HepG2 (cell line): ENCODE measurements around the gene ABCB6. TPM values are rescaled to one million over a fixed set of nuclear protein-coding genes. Genes with fewer than 3 reads are reported as not detected.

Source experiments
- CREM ChIP-seq, 2 experiments: sonication (generic) in 1 of 2; formaldehyde crosslinking in 1 of 2; IDR thresholded peaks; 2 replicates each; pipeline versions ENCODE4 v1.4.0 to v1.6.1; 2016 to 2020; ENCODE audit warnings: antibody characterized with exemption in 1 of 2, mild to moderate bottlenecking in 1 of 2, missing genetic modification reagents in 1 of 2
- GLI4 ChIP-seq: sonication (generic); formaldehyde crosslinking; IDR thresholded peaks from 2 replicates; pipeline ENCODE4 v1.5.1; 2020; ENCODE audit warnings: missing genetic modification reagents, mild to moderate bottlenecking, moderate library complexity, borderline replicate concordance
- JUNB ChIP-seq: sonication (generic); formaldehyde crosslinking; IDR thresholded peaks from 2 replicates; pipeline ENCODE4 v1.8.0; 2022; ENCODE audit warnings: missing genetic modification reagents, mild to moderate bottlenecking, borderline replicate concordance
- JUND ChIP-seq: sonication (generic); formaldehyde crosslinking; IDR thresholded peaks from 2 replicates; pipeline ENCODE4 v1.8.0; 2022; ENCODE audit warnings: mild to moderate bottlenecking, missing genetic modification reagents
- KDM3A ChIP-seq: IDR thresholded peaks from 2 replicates; pipeline ENCODE4 v1.6.1; 2018; ENCODE audit warnings: low read depth, missing compliant biosample characterization
- MAFK ChIP-seq, 2 experiments: IDR thresholded peaks in 1 of 2; conservative IDR thresholded peaks in 1 of 2; 2 replicates each; pipeline ENCODE4 v1.6.1; 2011; ENCODE audit warnings: improper control_type of control experiment in 2 of 2, low read length in 2 of 2
- NFYC ChIP-seq: IDR thresholded peaks from 2 replicates; pipeline ENCODE4 v1.6.1; 2016; ENCODE audit warnings: missing genetic modification reagents, missing compliant biosample characterization
- POLR2AphosphoS2 ChIP-seq: IDR thresholded peaks from 2 replicates; pipeline ENCODE4 v1.6.1; 2011; ENCODE audit warnings: low read depth, low read length, improper control_type of control experiment
- SOX5 ChIP-seq: IDR thresholded peaks from 2 replicates; pipeline ENCODE4 v1.6.1; 2016; ENCODE audit warnings: borderline replicate concordance
- TRIM24 ChIP-seq: sonication (generic); formaldehyde crosslinking; IDR thresholded peaks from 2 replicates; pipeline ENCODE4 v1.8.0; 2022; ENCODE audit warnings: mild to moderate bottlenecking, missing genetic modification reagents
- ZFP62 ChIP-seq: sonication (generic); formaldehyde crosslinking; IDR thresholded peaks from 2 replicates; pipeline ENCODE4 v1.4.0; 2020; ENCODE audit warnings: missing genetic modification reagents
- ZMYM3 ChIP-seq: sonication (generic); formaldehyde crosslinking; IDR thresholded peaks from 2 replicates; pipeline ENCODE4 v1.5.1; 2020; ENCODE audit warnings: mild to moderate bottlenecking, missing genetic modification reagents
- ZNF12 ChIP-seq: sonication (generic); formaldehyde crosslinking; IDR thresholded peaks from 2 replicates; pipeline ENCODE4 v1.5.0; 2020; ENCODE audit warnings: missing genetic modification reagents
- ZNF264 ChIP-seq: sonication (generic); formaldehyde crosslinking; IDR thresholded peaks from 2 replicates; pipeline ENCODE4 v1.4.0; 2020; ENCODE audit warnings: missing genetic modification reagents
- ZNF598 ChIP-seq: sonication (generic); formaldehyde crosslinking; IDR thresholded peaks from 2 replicates; pipeline ENCODE4 v1.5.1; 2020; ENCODE audit warnings: mild to moderate bottlenecking, missing genetic modification reagents, borderline replicate concordance
- ZNF607 ChIP-seq: sonication (generic); formaldehyde crosslinking; IDR thresholded peaks from 2 replicates; pipeline ENCODE4 v1.5.1; 2020; ENCODE audit warnings: missing genetic modification reagents, mild to moderate bottlenecking, borderline replicate concordance
- polyA plus RNA-seq, 8 experiments: library from polyadenylated mRNA; depleted of rRNA in 3 of 8; stranded (reverse) in 7 of 8; unstranded in 1 of 8; fragments of >200 nt; fragmentation: Illumina TruSeq in 4 of 8; extraction: Trizol in 4 of 8; gene quantifications; 2 replicates each; pipeline versions ENCODE4 v1.2.1 to v1.2.3, GENCODE V29; 2011 to 2016; ENCODE audit warnings: low read depth in 4 of 8, missing spikeins in 1 of 8, mixed read lengths in 1 of 8; ENCODE audit not compliant: insufficient read depth in 1 of 8
- total RNA-seq, 5 experiments: library from RNA; depleted of rRNA; stranded (reverse); fragments of >200 nt; fragmentation: Illumina TruSeq; extraction: Trizol; gene quantifications; 2 replicates each; pipeline ENCODE4 v1.2.3, GENCODE V29; 2016; ENCODE audit warnings: low read depth in 1 of 5
- TF ChIP-seq, protein P1 (sequence below): sonication (generic); formaldehyde crosslinking; IDR thresholded peaks from 2 replicates; pipeline ENCODE4 v1.4.0; 2020; ENCODE audit warnings: missing genetic modification reagents, borderline replicate concordance
- TF ChIP-seq, protein P2 (sequence below): sonication (generic); formaldehyde crosslinking; IDR thresholded peaks from 2 replicates; pipeline ENCODE4 v1.4.0; 2020; ENCODE audit warnings: low read depth, mild to moderate bottlenecking, missing genetic modification reagents
- TF ChIP-seq, protein P3 (sequence below): sonication (generic); formaldehyde crosslinking; IDR thresholded peaks from 2 replicates; pipeline ENCODE4 v1.5.1; 2020; ENCODE audit warnings: mild to moderate bottlenecking, missing genetic modification reagents, borderline replicate concordance
- TF ChIP-seq, protein P4 (sequence below): sonication (generic); formaldehyde crosslinking; IDR thresholded peaks from 2 replicates; pipeline ENCODE4 v1.8.0; 2023; ENCODE audit warnings: mild to moderate bottlenecking, missing genetic modification reagents

ABCB6 gene
- total and polyA plus RNA-seq, 2 of the 13 experiments (the other 11 are each of a cell fraction or from before 2014, with no cell fraction given) = 91.1 to 137 TPM

DNA sequence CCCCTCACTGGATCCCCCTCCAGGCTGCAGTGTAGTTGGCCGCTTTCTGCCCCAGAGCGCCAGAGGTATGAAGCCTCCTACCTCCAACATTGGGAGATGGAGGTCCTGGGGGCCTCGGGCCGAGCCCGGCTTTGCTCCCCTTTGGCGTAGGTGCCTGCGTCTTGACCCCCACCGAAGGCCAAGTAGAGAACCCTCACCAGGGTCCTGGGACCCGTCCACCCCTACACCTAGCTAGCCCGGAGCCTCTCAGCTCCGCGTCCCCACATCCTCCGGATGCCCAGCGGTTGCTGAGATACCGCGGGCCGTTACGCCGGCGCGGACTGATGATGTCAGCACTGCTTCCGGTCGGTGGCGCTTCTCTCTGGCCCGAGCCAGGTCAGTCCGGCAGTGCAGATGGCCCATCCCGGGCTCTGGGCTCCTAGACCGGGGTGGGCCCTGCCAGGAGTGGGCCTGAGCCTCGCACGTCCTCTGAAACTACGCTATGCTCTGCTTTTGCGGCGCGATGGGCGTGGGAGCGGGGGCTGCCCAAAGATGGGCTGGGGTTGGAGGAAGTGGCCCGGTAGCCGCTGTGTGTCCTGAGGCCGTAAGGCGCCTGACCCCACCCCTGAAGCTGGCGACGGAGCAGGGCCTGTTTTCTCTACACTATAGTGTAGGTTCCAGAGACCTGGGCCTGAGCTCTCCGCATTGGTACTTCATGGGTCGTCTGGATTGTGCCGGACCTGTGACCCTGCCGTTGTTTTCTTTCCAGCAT, 26.6 kb upstream of the ABCB6 start, which contains the start of the genes GLB1L and STK16 (continued):
- no peak; the same call in 1 of the 2 replicates for TF ChIP-seq ZFP62 (CRISPR knock-in tag)
- TF ChIP-seq JUND (CRISPR knock-in tag) = peak; percentile 71; the same call in 1 of the 2 replicates
- 0 out of 2 replicates have a peak, but pooled peaks have one; percentile 44 for TF ChIP-seq POLR2AphosphoS2
- TF ChIP-seq, protein P1, sequence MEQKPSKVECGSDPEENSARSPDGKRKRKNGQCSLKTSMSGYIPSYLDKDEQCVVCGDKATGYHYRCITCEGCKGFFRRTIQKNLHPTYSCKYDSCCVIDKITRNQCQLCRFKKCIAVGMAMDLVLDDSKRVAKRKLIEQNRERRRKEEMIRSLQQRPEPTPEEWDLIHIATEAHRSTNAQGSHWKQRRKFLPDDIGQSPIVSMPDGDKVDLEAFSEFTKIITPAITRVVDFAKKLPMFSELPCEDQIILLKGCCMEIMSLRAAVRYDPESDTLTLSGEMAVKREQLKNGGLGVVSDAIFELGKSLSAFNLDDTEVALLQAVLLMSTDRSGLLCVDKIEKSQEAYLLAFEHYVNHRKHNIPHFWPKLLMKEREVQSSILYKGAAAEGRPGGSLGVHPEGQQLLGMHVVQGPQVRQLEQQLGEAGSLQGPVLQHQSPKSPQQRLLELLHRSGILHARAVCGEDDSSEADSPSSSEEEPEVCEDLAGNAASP (CRISPR knock-in tag) = peak; percentile 92
- no peak for TF ChIP-seq TRIM24 (CRISPR knock-in tag)
- TF ChIP-seq CREM (IDR thresholded peaks at IDR 0.05) = peak; percentile 99
- TF ChIP-seq CREM (CRISPR knock-in tag; IDR thresholded peaks at IDR 0.05) = peak; percentile 93
- peak; percentile 89 for TF ChIP-seq ZNF264 (CRISPR knock-in tag)
- no peak for TF ChIP-seq JUNB (CRISPR knock-in tag)
- TF ChIP-seq MAFK (conservative IDR thresholded peaks at IDR 0.05 in 1 of 2, IDR thresholded peaks at IDR 0.05 in 1 of 2; ENCODE audit: low read length in 2 of 2) = peak; percentile 58 to 89; a peak in 3 of 4 replicates
- peak; percentile 95 for TF ChIP-seq ZNF607 (CRISPR knock-in tag)
- TF ChIP-seq KDM3A (CRISPR knock-in tag) = peak; percentile 84; the same call in 1 of the 2 replicates
- 0 out of 2 replicates have a peak, but pooled peaks have one; percentile 68 for TF ChIP-seq GLI4 (CRISPR knock-in tag)
- 0 out of 2 replicates have a peak, but pooled peaks have one; percentile 54 for TF ChIP-seq SOX5
- peak; percentile 71; the same call in 1 of the 2 replicates for TF ChIP-seq ZNF12 (CRISPR knock-in tag)
- peak; percentile 40; the same call in 1 of the 2 replicates for TF ChIP-seq NFYC
- TF ChIP-seq, protein P2, sequence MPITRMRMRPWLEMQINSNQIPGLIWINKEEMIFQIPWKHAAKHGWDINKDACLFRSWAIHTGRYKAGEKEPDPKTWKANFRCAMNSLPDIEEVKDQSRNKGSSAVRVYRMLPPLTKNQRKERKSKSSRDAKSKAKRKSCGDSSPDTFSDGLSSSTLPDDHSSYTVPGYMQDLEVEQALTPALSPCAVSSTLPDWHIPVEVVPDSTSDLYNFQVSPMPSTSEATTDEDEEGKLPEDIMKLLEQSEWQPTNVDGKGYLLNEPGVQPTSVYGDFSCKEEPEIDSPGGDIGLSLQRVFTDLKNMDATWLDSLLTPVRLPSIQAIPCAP = no peak
- no peak for TF ChIP-seq ZMYM3
- TF ChIP-seq, protein P3, sequence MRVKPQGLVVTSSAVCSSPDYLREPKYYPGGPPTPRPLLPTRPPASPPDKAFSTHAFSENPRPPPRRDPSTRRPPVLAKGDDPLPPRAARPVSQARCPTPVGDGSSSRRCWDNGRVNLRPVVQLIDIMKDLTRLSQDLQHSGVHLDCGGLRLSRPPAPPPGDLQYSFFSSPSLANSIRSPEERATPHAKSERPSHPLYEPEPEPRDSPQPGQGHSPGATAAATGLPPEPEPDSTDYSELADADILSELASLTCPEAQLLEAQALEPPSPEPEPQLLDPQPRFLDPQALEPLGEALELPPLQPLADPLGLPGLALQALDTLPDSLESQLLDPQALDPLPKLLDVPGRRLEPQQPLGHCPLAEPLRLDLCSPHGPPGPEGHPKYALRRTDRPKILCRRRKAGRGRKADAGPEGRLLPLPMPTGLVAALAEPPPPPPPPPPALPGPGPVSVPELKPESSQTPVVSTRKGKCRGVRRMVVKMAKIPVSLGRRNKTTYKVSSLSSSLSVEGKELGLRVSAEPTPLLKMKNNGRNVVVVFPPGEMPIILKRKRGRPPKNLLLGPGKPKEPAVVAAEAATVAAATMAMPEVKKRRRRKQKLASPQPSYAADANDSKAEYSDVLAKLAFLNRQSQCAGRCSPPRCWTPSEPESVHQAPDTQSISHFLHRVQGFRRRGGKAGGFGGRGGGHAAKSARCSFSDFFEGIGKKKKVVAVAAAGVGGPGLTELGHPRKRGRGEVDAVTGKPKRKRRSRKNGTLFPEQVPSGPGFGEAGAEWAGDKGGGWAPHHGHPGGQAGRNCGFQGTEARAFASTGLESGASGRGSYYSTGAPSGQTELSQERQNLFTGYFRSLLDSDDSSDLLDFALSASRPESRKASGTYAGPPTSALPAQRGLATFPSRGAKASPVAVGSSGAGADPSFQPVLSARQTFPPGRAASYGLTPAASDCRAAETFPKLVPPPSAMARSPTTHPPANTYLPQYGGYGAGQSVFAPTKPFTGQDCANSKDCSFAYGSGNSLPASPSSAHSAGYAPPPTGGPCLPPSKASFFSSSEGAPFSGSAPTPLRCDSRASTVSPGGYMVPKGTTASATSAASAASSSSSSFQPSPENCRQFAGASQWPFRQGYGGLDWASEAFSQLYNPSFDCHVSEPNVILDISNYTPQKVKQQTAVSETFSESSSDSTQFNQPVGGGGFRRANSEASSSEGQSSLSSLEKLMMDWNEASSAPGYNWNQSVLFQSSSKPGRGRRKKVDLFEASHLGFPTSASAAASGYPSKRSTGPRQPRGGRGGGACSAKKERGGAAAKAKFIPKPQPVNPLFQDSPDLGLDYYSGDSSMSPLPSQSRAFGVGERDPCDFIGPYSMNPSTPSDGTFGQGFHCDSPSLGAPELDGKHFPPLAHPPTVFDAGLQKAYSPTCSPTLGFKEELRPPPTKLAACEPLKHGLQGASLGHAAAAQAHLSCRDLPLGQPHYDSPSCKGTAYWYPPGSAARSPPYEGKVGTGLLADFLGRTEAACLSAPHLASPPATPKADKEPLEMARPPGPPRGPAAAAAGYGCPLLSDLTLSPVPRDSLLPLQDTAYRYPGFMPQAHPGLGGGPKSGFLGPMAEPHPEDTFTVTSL = peak; percentile 12; the same call in 1 of the 2 replicates
- TF ChIP-seq ZNF598 = peak; percentile 94
- TF ChIP-seq, protein P4, sequence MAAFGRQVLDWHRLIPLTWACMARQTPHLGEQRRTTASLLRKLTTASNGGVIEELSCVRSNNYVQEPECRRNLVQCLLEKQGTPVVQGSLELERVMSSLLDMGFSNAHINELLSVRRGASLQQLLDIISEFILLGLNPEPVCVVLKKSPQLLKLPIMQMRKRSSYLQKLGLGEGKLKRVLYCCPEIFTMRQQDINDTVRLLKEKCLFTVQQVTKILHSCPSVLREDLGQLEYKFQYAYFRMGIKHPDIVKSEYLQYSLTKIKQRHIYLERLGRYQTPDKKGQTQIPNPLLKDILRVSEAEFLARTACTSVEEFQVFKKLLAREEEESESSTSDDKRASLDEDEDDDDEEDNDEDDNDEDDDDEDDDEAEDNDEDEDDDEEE (CRISPR knock-in tag) = peak; percentile 84
